Epithelial cell of umbilical artery (primary cell): ENCODE measurements around the gene AXIN2. TPM values are rescaled to one million over a fixed set of nuclear protein-coding genes. Genes with fewer than 3 reads are reported as not detected.

ENCODE experiments used
- total RNA-seq: library from RNA; depleted of rRNA; stranded (reverse); fragments of >200 nt; gene quantifications from 2 replicates; pipeline ENCODE4 v1.2.3, GENCODE V29; 2014

The AXIN2 gene
- 1.8 and 2.3 TPM in 2 replicates for total RNA-seq

DNA sequence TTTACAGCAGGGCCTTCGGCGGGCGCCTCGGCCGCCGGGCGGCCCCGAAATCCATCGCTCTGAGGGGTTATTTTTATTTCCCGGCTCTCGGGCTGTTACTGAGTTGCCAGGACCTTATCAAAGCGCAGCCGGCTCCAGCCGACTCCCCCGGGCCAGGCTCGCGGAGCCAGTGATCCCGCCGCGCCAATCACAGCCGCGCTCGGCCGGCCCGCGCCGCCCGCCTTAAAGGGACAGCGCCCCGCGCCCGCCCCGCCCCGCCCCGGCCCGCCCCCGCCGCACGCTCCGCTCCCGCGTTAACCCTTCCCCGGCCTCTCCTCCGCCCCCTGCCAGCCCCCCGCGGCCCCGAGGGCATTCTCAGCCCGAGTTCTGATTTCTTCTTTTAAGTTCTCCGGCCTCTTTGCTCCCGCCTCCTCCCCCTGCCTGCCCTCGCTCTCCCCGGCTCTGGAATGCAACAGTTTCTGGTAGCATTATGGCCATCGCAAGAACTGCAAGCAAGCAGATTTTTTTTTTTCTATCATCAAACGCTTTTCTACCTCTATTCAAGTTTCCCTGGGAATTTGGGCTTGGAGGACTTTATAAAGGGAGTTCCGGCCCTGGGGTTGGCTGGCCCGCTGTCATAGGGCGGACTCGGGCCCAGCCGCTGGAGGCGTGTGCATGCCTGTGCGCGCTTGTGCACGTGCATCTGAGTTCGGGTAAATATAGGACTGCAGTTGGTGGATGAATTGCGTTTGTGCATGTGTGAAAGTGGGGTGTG is at the start of gene AXIN2:
AXIN2 (minus strand) TSS at position 197 of the 754 bp plus-strand sequence. CDS start 3,028 bp downstream, outside the sequence.

